ENCODE measurements around the gene MPP3.

GRCh38 chr17:43803758-43804157 is 29.2 kb downstream of the MPP3 start:
- TF ChIP-seq USF2 (CRISPR knock-in tag; IDR thresholded peaks at IDR 0.05), result no peak
- TF ChIP-seq TOE1 (IDR thresholded peaks at IDR 0.05; ENCODE audit: borderline replicate concordance), result no peak
- TF ChIP-seq TOE1 (CRISPR knock-in tag; IDR thresholded peaks at IDR 0.05; ENCODE audit: borderline replicate concordance, low read depth), result no peak
- TF ChIP-seq CC2D1A (IDR thresholded peaks at IDR 0.05), result no peak
- no peak for TF ChIP-seq ZFP30 (CRISPR knock-in tag; IDR thresholded peaks at IDR 0.05; ENCODE audit: borderline replicate concordance)
- TF ChIP-seq STAG1 (CRISPR knock-in tag; IDR thresholded peaks at IDR 0.05; ENCODE audit: borderline replicate concordance), result no peak

All from K562 (cell line).